K562 (cell line): Measurements from ENCODE around the gene DNAJC17. TPM values are rescaled to one million over a fixed set of nuclear protein-coding genes. Genes with fewer than 3 reads are reported as not detected.

Experiments
- ATF4 ChIP-seq: fragments of 450-650 bp; formaldehyde crosslinking; IDR thresholded peaks from 2 replicates; pipeline ENCODE4 v1.4.0; 2022; ENCODE audit warnings: mild to moderate bottlenecking, moderate library complexity
- DMBX1 ChIP-seq: fragments of 250-450 bp; sonication (Bioruptor Pico); IDR thresholded peaks from 2 replicates; pipeline ENCODE4 v1.8.0; 2022; ENCODE audit warnings: inconsistent platforms, mild to moderate bottlenecking, moderate library complexity, borderline replicate concordance
- ELF2 ChIP-seq: fragments of 250-450 bp; sonication (Bioruptor Pico); IDR thresholded peaks from 2 replicates; pipeline ENCODE4 v1.5.0; 2021; ENCODE audit warnings: mild to moderate bottlenecking
- ESRRA ChIP-seq: fragments of 450-650 bp; IDR thresholded peaks from 2 replicates; pipeline ENCODE4 v1.6.1; 2014; ENCODE audit warnings: low read depth, mild to moderate bottlenecking, moderate library complexity, borderline replicate concordance
- ID3 ChIP-seq, 2 experiments: fragments of 250-450 bp in 1 of 2; fragments of 450-650 bp in 1 of 2; sonication (Bioruptor Pico) in 1 of 2; IDR thresholded peaks; 2 replicates each; pipeline versions ENCODE4 v1.6.1 to v1.8.0; 2016 to 2021; ENCODE audit warnings: mild to moderate bottlenecking in 2 of 2, moderate library complexity in 2 of 2, missing compliant biosample characterization in 1 of 2, missing genetic modification characterization in 1 of 2
- KLF10 ChIP-seq: fragments of 250-450 bp; sonication (Bioruptor Pico); IDR thresholded peaks from 2 replicates; pipeline ENCODE4 v1.6.1; 2021; ENCODE audit warnings: matching md5 sums
- L3MBTL2 ChIP-seq: fragments of 450-650 bp; IDR thresholded peaks from 2 replicates; pipeline ENCODE4 v1.6.1; 2016; ENCODE audit warnings: mild to moderate bottlenecking, moderate library complexity
- OTX1 ChIP-seq: fragments of 450-650 bp; formaldehyde crosslinking; IDR thresholded peaks from 2 replicates; pipeline ENCODE4 v1.4.0; 2022; ENCODE audit warnings: mild to moderate bottlenecking
- ZNF184 ChIP-seq: sonication (generic); formaldehyde crosslinking; IDR thresholded peaks from 2 replicates; pipeline ENCODE4 v1.5.0; 2020; ENCODE audit warnings: missing genetic modification reagents
- polyA plus RNA-seq, 8 experiments: library from polyadenylated mRNA; depleted of rRNA in 4 of 8; stranded (reverse) in 5 of 8; unstranded in 3 of 8; fragments of >200 nt; fragmentation: Nextera tagmentation in 2 of 8; fragmentation: Illumina TruSeq in 1 of 8; extraction: Ambion mirVana in 2 of 8; extraction: Trizol in 1 of 8; gene quantifications; 2 replicates each; pipeline versions ENCODE4 v1.2.1 to v1.2.3, GENCODE V29; 2011 to 2014; ENCODE audit warnings: inconsistent platforms in 1 of 8, missing spikeins in 1 of 8
- total RNA-seq, 7 experiments: library from RNA; depleted of rRNA in 6 of 7; stranded (reverse); fragments of >200 nt in 6 of 7; fragmentation: Illumina TruSeq in 2 of 7; extraction: Trizol in 2 of 7; gene quantifications; 2 replicates each; pipeline versions ENCODE4 v1.2.1 to v1.2.3, GENCODE V29; 2011 to 2021; ENCODE audit warnings: low replicate concordance in 1 of 7
- TF ChIP-seq, protein P1 (sequence below), 2 experiments: fragments of 450-650 bp; formaldehyde crosslinking in 1 of 2; IDR thresholded peaks; 2 replicates each; pipeline versions ENCODE4 v1.4.0 to v1.6.1; 2014 to 2020; ENCODE audit warnings: mild to moderate bottlenecking in 2 of 2, borderline replicate concordance in 1 of 2, low read depth in 1 of 2
- TF ChIP-seq, protein P2 (sequence below): fragments of 450-650 bp; IDR thresholded peaks from 2 replicates; pipeline ENCODE4 v1.6.1; 2016; ENCODE audit warnings: borderline replicate concordance

Gene DNAJC17
- total and polyA plus RNA-seq, 9 of the 15 experiments (the other 6 are each of a cell fraction or from before 2014, with no cell fraction given), result 2.4 to 79.4 (median 44.2) TPM

GRCh38 chr15:40807028-40807887, at the start of gene DNAJC17, which contains the start of gene ZFYVE19 (continued):
- TF ChIP-seq ZNF184 (CRISPR knock-in tag) (no peak), ELF2 (0 out of 2 replicates have a peak, but pooled peaks have one; percentile 13), L3MBTL2 (peak; percentile 80), KLF10 (no peak), ESRRA (0 out of 2 replicates have a peak, but pooled peaks have one; percentile 29), OTX1 (CRISPR knock-in tag) (0 out of 2 replicates have a peak, but pooled peaks have one; percentile 52), ATF4 (CRISPR knock-in tag) (0 out of 2 replicates have a peak, but pooled peaks have one; percentile 19), ID3 (CRISPR knock-in tag; IDR thresholded peaks at IDR 0.05) (no peak), ID3 (tag; IDR thresholded peaks at IDR 0.05) (0 out of 2 replicates have a peak, but pooled peaks have one; percentile 29), DMBX1 (CRISPR knock-in tag) (0 out of 2 replicates have a peak, but pooled peaks have one; percentile 39)
- TF ChIP-seq, protein P1, sequence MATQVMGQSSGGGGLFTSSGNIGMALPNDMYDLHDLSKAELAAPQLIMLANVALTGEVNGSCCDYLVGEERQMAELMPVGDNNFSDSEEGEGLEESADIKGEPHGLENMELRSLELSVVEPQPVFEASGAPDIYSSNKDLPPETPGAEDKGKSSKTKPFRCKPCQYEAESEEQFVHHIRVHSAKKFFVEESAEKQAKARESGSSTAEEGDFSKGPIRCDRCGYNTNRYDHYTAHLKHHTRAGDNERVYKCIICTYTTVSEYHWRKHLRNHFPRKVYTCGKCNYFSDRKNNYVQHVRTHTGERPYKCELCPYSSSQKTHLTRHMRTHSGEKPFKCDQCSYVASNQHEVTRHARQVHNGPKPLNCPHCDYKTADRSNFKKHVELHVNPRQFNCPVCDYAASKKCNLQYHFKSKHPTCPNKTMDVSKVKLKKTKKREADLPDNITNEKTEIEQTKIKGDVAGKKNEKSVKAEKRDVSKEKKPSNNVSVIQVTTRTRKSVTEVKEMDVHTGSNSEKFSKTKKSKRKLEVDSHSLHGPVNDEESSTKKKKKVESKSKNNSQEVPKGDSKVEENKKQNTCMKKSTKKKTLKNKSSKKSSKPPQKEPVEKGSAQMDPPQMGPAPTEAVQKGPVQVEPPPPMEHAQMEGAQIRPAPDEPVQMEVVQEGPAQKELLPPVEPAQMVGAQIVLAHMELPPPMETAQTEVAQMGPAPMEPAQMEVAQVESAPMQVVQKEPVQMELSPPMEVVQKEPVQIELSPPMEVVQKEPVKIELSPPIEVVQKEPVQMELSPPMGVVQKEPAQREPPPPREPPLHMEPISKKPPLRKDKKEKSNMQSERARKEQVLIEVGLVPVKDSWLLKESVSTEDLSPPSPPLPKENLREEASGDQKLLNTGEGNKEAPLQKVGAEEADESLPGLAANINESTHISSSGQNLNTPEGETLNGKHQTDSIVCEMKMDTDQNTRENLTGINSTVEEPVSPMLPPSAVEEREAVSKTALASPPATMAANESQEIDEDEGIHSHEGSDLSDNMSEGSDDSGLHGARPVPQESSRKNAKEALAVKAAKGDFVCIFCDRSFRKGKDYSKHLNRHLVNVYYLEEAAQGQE (IDR thresholded peaks at IDR 0.05; ENCODE audit: borderline replicate concordance), result no peak; the same call in 1 of the 2 replicates
- TF ChIP-seq, protein P1 (CRISPR knock-in tag; IDR thresholded peaks at IDR 0.05; ENCODE audit: low read depth), result peak; percentile 40; the same call in 1 of the 2 replicates
- TF ChIP-seq, protein P2, sequence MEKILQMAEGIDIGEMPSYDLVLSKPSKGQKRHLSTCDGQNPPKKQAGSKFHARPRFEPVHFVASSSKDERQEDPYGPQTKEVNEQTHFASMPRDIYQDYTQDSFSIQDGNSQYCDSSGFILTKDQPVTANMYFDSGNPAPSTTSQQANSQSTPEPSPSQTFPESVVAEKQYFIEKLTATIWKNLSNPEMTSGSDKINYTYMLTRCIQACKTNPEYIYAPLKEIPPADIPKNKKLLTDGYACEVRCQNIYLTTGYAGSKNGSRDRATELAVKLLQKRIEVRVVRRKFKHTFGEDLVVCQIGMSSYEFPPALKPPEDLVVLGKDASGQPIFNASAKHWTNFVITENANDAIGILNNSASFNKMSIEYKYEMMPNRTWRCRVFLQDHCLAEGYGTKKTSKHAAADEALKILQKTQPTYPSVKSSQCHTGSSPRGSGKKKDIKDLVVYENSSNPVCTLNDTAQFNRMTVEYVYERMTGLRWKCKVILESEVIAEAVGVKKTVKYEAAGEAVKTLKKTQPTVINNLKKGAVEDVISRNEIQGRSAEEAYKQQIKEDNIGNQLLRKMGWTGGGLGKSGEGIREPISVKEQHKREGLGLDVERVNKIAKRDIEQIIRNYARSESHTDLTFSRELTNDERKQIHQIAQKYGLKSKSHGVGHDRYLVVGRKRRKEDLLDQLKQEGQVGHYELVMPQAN, result peak; percentile 60
